Stomach (tissue), 4 donors: Measurements from ENCODE around the gene BCAN.

Experiments
- POLR2A ChIP-seq, 4 donors: fragments of 450-650 bp; IDR thresholded peaks; one replicate each; pipeline ENCODE4 v1.6.1; 2016; ENCODE audit warnings: antibody characterized with exemption in 4 of 4, control low read depth in 2 of 4, mild to moderate bottlenecking in 1 of 4, moderate library complexity in 1 of 4
- TF ChIP-seq, protein P1 (sequence below), 7 experiments: fragments of 450-650 bp in 4 of 7; fragments of 200-600 bp in 3 of 7; sonication (generic) in 3 of 7; IDR thresholded peaks; one replicate each; pipeline ENCODE4 v1.5.1; 2016 to 2019; ENCODE audit warnings: antibody characterized with exemption in 7 of 7, control low read depth in 2 of 7, mild to moderate bottlenecking in 1 of 7

GRCh38 chr1:156693848-156694689 is 52.2 kb downstream of the BCAN start:
- TF ChIP-seq, protein P1, sequence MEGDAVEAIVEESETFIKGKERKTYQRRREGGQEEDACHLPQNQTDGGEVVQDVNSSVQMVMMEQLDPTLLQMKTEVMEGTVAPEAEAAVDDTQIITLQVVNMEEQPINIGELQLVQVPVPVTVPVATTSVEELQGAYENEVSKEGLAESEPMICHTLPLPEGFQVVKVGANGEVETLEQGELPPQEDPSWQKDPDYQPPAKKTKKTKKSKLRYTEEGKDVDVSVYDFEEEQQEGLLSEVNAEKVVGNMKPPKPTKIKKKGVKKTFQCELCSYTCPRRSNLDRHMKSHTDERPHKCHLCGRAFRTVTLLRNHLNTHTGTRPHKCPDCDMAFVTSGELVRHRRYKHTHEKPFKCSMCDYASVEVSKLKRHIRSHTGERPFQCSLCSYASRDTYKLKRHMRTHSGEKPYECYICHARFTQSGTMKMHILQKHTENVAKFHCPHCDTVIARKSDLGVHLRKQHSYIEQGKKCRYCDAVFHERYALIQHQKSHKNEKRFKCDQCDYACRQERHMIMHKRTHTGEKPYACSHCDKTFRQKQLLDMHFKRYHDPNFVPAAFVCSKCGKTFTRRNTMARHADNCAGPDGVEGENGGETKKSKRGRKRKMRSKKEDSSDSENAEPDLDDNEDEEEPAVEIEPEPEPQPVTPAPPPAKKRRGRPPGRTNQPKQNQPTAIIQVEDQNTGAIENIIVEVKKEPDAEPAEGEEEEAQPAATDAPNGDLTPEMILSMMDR (IDR thresholded peaks at IDR 0.05) = no peak
- TF ChIP-seq POLR2A (IDR thresholded peaks at IDR 0.05) = no peak
